ENCODE measurements around the gene ZNF335. TPM values are rescaled to one million over a fixed set of nuclear protein-coding genes. Genes with fewer than 3 reads are reported as not detected.
"Not testable (repeated sequence)": the region's sequence is repeated elsewhere in the genome, so short reads cannot be mapped to it uniquely, and the experiment has no call there.

The ZNF335 gene
- polyA plus RNA-seq, 3 donors, result 6.9 to 11.0 (median 7.4) TPM

- H3K27ac ChIP-seq (ENCODE audit: low read depth, low read length), result no peak overlapping the region
- 92 to 96% (median 93%) methylated on average over 26 of the region's 26 CpGs for WGBS, 3 donors
Observed at GRCh38 chr20:45962031-45962755, 9.8 kb downstream of the ZNF335 start.

- 94 to 97% (median 97%) methylated on average over 14 of the region's 14 CpGs for WGBS, 3 donors
- no peak overlapping the region for H3K27ac ChIP-seq (ENCODE audit: low read depth, low read length)
Observed at GRCh38 chr20:45959956-45960630, 11.9 kb downstream of the ZNF335 start.

- 91 to 95% (median 91%) methylated on average over 16 of the region's 16 CpGs for WGBS, 3 donors
Observed at GRCh38 chr20:45959126-45959525, 12.9 kb downstream of the ZNF335 start.

GRCh38 chr20:45958593-45958992, 13.4 kb downstream of the ZNF335 start:
- no peak overlapping the region for H3K27ac ChIP-seq (ENCODE audit: low read depth, low read length)
- 94 to 98% (median 97%) methylated on average over 4 of the region's 4 CpGs for WGBS, 3 donors

More at GRCh38 chr20:45959126-45959525, 12.9 kb downstream of the ZNF335 start:
- no peak overlapping the region for H3K27ac ChIP-seq (ENCODE audit: low read depth, low read length)

- no peak overlapping the region for H3K27ac ChIP-seq (ENCODE audit: low read depth, low read length)
- WGBS, 3 donors, result 84 to 90% (median 85%) methylated on average over 19 of the region's 19 CpGs
Observed at GRCh38 chr20:45957021-45957941, 14.7 kb downstream of the ZNF335 start.

GRCh38 chr20:45956326-45956725, 15.7 kb downstream of the ZNF335 start:
- H3K27ac ChIP-seq (ENCODE audit: low read depth, low read length), result not testable (repeated sequence)
- WGBS, 3 donors, result 88 to 93% (median 89%) methylated on average over 10 of the region's 10 CpGs

GRCh38 chr20:45953672-45954071, 18.3 kb downstream of the ZNF335 start:
- H3K27ac ChIP-seq (ENCODE audit: low read depth, low read length), result no peak overlapping the region
- WGBS, 3 donors, result 92 to 94% (median 94%) methylated on average over 9 of the region's 9 CpGs

- no peak overlapping the region for H3K27ac ChIP-seq (ENCODE audit: low read depth, low read length)
- 92 to 94% (median 94%) methylated on average over 5 of the region's 5 CpGs for WGBS, 3 donors
Observed at GRCh38 chr20:45952861-45953260, 19.1 kb downstream of the ZNF335 start.

- no peak overlapping the region for H3K27ac ChIP-seq (ENCODE audit: low read depth, low read length)
- 94 to 95% (median 94%) methylated on average over 19 of the region's 19 CpGs for WGBS, 3 donors
Observed at GRCh38 chr20:45951925-45952834, 19.8 kb downstream of the ZNF335 start.

GRCh38 chr20:45950330-45950646, 21.7 kb downstream of the ZNF335 start:
- 80 to 92% (median 86%) methylated on average over 9 of the region's 9 CpGs for WGBS, 3 donors
- no peak overlapping the region for H3K27ac ChIP-seq (ENCODE audit: low read depth, low read length)

- H3K27ac ChIP-seq (ENCODE audit: low read depth, low read length), result no peak overlapping the region
- WGBS, 3 donors, result 83 to 86% (median 86%) methylated on average over 13 of the region's 13 CpGs
Observed at GRCh38 chr20:45949542-45950329, 22.3 kb downstream of the ZNF335 start.

GRCh38 chr20:45948742-45949541, 23.1 kb downstream of the ZNF335 start:
- H3K27ac ChIP-seq (ENCODE audit: low read depth, low read length), result no peak overlapping the region
- WGBS, 3 donors, result 78 to 83% (median 80%) methylated on average over 10 of the region's 10 CpGs

GRCh38 chr20:45948261-45948733, 23.7 kb downstream of the ZNF335 start:
- no peak overlapping the region for H3K27ac ChIP-seq (ENCODE audit: low read depth, low read length)
- WGBS, 3 donors, result 80 to 88% (median 85%) methylated on average over 7 of the region's 7 CpGs

- no peak overlapping the region for H3K27ac ChIP-seq (ENCODE audit: low read depth, low read length)
- 83 to 86% (median 84%) methylated on average over 29 of the region's 29 CpGs for WGBS, 3 donors
Observed at GRCh38 chr20:45947110-45947866, 24.7 kb downstream of the ZNF335 start.

GRCh38 chr20:45946149-45946970, 25.6 kb downstream of the ZNF335 start:
- 62 to 74% (median 62%) methylated on average over 20 of the region's 20 CpGs for WGBS, 3 donors
- no peak overlapping the region for H3K27ac ChIP-seq (ENCODE audit: low read depth, low read length)
